Measurements from ENCODE around the gene GNG11.
"Not testable (repeated sequence)": the region's sequence is repeated elsewhere in the genome, so short reads cannot be mapped to it uniquely, and the experiment has no call there.

GRCh38 chr7:93916315-93916714 lies 5.2 kb upstream of the GNG11 start:
- not testable (repeated sequence) for TF ChIP-seq POLR2A (IDR thresholded peaks at IDR 0.05; ENCODE audit: low read length); BHLHE40 (IDR thresholded peaks at IDR 0.05; ENCODE audit: low read depth, low read length); ESRRA (IDR thresholded peaks at IDR 0.05; ENCODE audit: borderline replicate concordance, low read length); RCOR1 (IDR thresholded peaks at IDR 0.05; ENCODE audit: low read depth, low read length); EP300 (IDR thresholded peaks at IDR 0.05); MYC (IDR thresholded peaks at IDR 0.05; ENCODE audit: borderline replicate concordance, low read length); CBX2 (IDR thresholded peaks at IDR 0.05; ENCODE audit: borderline replicate concordance, low read depth); RAD21 (conservative IDR thresholded peaks at IDR 0.05 in 1 of 2, IDR thresholded peaks at IDR 0.05 in 1 of 2); CHD4 (IDR thresholded peaks at IDR 0.05; ENCODE audit: borderline replicate concordance); MAFK (IDR thresholded peaks at IDR 0.05; ENCODE audit: partially characterized antibody)
- TF ChIP-seq, protein P1, sequence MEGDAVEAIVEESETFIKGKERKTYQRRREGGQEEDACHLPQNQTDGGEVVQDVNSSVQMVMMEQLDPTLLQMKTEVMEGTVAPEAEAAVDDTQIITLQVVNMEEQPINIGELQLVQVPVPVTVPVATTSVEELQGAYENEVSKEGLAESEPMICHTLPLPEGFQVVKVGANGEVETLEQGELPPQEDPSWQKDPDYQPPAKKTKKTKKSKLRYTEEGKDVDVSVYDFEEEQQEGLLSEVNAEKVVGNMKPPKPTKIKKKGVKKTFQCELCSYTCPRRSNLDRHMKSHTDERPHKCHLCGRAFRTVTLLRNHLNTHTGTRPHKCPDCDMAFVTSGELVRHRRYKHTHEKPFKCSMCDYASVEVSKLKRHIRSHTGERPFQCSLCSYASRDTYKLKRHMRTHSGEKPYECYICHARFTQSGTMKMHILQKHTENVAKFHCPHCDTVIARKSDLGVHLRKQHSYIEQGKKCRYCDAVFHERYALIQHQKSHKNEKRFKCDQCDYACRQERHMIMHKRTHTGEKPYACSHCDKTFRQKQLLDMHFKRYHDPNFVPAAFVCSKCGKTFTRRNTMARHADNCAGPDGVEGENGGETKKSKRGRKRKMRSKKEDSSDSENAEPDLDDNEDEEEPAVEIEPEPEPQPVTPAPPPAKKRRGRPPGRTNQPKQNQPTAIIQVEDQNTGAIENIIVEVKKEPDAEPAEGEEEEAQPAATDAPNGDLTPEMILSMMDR (IDR thresholded peaks at IDR 0.05): not testable (repeated sequence)
- TF ChIP-seq, protein P2, sequence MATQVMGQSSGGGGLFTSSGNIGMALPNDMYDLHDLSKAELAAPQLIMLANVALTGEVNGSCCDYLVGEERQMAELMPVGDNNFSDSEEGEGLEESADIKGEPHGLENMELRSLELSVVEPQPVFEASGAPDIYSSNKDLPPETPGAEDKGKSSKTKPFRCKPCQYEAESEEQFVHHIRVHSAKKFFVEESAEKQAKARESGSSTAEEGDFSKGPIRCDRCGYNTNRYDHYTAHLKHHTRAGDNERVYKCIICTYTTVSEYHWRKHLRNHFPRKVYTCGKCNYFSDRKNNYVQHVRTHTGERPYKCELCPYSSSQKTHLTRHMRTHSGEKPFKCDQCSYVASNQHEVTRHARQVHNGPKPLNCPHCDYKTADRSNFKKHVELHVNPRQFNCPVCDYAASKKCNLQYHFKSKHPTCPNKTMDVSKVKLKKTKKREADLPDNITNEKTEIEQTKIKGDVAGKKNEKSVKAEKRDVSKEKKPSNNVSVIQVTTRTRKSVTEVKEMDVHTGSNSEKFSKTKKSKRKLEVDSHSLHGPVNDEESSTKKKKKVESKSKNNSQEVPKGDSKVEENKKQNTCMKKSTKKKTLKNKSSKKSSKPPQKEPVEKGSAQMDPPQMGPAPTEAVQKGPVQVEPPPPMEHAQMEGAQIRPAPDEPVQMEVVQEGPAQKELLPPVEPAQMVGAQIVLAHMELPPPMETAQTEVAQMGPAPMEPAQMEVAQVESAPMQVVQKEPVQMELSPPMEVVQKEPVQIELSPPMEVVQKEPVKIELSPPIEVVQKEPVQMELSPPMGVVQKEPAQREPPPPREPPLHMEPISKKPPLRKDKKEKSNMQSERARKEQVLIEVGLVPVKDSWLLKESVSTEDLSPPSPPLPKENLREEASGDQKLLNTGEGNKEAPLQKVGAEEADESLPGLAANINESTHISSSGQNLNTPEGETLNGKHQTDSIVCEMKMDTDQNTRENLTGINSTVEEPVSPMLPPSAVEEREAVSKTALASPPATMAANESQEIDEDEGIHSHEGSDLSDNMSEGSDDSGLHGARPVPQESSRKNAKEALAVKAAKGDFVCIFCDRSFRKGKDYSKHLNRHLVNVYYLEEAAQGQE (IDR thresholded peaks at IDR 0.05): not testable (repeated sequence)
- TF ChIP-seq, protein P3, sequence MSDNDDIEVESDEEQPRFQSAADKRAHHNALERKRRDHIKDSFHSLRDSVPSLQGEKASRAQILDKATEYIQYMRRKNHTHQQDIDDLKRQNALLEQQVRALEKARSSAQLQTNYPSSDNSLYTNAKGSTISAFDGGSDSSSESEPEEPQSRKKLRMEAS (IDR thresholded peaks at IDR 0.05): not testable (repeated sequence)

Measured in A549 (cell line).